ENCODE data around the gene KATNAL1. TPM values are rescaled to one million over a fixed set of nuclear protein-coding genes. Genes with fewer than 3 reads are reported as not detected.

KATNAL1 gene
- polyA plus RNA-seq, 1 donor = 13.2 TPM

DNA sequence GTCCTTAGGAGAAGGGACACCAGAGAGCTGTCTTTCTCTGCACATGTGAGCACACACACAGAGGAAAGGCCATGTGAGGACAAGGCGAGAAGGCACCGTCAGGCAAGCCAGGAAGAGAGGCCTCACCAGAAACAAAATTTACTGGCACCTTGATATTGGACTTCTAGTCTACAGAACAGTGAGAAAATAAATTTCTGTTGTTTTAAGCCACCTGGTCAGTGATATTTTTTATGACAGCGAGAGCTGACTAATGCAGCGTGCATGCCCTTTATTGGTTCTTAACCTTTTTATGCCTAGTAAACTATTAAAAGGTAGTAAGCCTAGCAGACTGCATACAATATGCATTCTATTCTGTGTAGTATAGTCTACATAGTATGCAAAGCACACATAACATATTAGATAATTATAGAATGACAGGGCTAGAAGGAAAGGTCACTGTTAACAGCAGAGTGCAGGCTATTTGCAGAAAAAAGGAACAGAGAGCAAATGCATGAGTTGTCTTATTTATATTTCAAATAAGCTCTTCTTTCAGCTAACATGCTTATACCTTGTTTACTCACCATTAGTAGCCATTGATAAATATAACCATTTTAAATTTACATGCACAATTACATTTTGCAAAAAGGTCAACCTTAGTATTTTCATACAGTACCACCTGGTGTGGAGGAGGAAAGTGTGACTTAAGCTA lies 25.2 kb upstream of the KATNAL1 start:
- no peak for DNase-seq (ENCODE audit: low read depth)

DNA sequence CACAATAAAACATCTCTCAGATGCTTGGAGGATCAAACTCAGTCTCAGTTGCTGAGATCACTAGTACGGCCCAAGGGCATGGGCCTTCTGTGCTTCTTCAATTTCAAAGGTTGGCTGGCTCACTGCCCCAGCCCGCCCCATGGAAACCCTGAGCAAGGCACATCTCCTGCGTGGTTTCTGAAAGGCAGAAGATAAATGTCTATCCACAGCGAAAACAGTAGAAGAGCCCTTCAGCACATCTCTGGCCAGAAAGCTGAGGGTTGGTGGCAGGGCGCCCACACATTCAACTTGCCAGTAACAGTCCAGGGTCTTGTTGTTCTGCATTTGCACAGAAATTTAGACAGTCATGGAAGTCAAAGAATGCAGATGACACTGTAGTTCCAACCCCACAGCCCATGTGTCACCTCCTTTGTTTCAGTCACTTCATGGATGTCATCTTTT lies 24.0 kb upstream of the KATNAL1 start:
- DNase-seq (ENCODE audit: low read depth) = no peak

DNA sequence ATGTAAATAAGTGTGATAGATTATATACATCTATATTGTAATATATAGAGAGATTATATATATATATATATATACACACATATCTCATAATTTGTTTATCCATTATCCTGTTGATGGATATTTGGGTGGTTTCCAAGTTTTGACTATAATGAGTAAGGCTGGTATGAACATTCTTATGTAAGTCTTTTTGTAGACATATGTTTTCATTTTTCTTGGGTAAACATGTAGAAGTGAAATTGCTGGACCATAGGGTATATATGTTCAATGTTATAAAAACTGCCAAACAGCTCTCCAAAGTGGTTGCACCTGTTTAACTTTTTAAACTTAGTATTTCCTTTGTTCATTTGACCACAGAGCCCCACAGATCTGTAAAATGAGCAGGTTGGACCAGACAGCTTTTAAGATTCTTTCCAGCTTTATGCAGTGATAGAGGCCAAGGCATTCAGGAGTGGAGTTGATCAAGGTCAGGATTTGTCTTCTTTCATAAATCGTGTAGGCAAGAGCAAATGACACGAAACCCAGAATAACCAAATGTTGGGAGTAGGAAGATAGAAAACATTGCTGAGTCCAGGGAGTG lies 21.7 kb upstream of the KATNAL1 start:
- no peak for DNase-seq (ENCODE audit: low read depth)

GRCh38 chr13:30325668-30326067 lies 18.3 kb upstream of the KATNAL1 start:
- no peak for DNase-seq (ENCODE audit: low read depth)

DNA sequence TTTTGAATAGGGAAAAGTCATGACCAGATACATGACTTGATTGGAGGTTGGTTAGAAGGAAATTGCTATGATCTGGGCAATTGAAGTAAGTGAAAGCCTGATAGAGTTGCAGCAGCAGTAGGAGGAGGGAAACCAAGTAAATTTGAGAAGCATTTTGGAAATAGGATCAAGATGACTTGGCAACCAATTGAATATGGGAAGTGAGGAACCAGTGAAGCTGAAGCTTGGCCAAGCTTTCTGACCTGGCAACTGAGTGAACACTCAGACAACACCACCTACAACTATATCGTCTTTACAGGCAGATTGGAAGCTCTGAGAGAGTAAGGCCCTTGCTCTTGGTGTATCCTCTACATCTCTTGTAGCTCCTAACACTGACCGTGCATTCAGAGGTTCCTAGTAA lies 16.2 kb upstream of the KATNAL1 start:
- no peak for DNase-seq (ENCODE audit: low read depth)

- no peak for DNase-seq (ENCODE audit: low read depth)
These were observed 15.1 kb upstream of the KATNAL1 start for GRCh38 chr13:30322428-30322827.

DNA sequence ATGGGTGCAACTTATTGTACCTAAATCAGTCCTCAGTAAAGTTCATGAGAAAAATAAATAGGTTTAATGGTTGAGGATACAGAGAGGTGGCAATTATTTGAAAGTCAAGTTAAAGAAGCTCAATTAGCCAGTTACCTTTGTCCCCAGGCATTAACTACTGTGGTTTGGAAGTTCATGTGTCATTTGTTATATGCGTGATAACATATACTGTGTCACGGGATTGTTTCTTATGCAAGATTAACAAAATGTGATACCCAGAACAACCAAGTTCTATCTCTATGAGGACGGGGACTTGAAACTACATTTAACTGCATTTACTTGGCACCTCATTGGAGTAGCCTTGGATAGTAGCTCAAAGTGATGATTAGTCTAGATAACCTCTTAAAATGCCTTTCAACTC lies 13.9 kb upstream of the KATNAL1 start:
- no peak for DNase-seq (ENCODE audit: low read depth)

GRCh38 chr13:30319655-30320054 lies 12.3 kb upstream of the KATNAL1 start:
- DNase-seq (ENCODE audit: low read depth) = no peak

DNA sequence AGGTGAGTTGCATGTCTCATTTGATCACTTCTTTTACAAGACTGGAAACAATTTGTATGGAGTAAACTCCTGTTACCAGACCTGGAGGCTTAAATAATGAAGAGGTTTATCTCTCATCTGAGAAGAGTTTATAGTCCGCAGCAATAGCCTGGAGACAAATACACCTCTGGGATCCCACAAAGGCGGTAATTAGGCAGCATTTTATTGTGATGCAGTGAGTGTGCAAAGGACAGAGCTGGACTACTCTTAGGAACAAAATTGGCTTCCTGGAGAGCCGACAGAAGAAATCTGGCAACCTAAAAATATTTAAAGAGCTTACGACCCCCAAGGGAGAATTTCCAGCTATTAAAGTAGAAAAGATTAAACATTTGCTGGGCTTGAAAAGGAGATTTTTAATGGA lies 11.8 kb upstream of the KATNAL1 start:
- no peak for DNase-seq (ENCODE audit: low read depth)

DNA sequence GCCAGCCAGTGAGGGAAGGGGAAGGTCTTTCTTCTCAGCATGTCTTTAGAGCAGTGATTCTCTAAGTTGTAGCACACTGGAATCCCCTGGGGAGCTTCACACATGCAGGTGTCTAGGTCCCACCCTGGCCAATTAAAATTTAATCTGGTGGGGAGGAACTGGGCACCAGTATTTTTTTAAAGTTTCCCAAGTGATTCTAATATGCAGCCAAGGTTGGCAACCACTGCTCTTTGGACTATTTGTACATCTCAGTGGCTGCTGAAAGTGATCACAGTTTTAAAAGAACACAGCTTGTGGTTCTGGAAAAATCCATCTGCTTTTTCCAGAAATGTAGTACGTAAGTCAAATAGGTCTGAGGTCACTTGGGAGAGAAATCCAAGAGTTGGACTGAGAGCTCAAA lies 10.7 kb upstream of the KATNAL1 start:
- no peak for DNase-seq (ENCODE audit: low read depth)

- DNase-seq (ENCODE audit: low read depth) = no peak
These were observed 7.2 kb upstream of the KATNAL1 start for GRCh38 chr13:30314562-30314961.

DNA sequence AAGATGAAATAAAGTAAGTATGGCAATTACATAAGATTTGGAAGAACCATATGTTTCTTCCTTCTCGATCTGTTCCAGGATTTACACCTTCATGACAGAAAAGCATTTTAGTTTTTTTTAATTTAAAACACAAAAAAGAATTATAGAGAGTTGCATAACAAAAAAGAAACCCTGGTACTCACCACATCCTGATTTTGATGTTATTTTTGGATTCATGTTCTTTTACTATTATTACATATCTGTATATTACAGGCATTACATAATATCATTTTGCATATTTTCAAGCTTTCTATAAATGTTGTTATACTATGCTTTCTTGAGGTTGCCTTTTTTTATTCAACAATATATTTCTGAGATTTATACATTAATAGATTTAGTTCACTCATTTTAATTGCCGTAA lies 6.7 kb upstream of the KATNAL1 start:
- DNase-seq (ENCODE audit: low read depth) = no peak

DNA sequence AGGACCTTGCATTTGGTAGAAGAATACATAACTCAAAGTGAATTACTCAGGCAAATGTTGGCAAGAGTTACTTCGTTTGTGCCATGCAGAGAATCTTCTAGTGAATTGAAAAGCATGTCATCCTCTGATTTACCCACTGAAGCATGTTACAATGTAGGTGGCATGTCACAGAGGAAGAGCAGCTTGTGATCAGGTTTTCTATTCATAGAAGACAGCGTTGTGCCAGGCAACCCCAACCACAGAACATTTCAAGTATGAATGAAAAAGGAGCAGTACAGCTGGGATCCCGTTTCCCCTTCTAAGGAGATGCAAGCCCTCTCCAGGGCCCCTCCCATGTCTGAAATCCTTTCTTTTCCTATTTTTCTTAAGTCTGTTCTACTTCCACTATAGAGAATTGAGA lies 6.0 kb upstream of the KATNAL1 start:
- no peak for DNase-seq (ENCODE audit: low read depth)

GRCh38 chr13:30312904-30313303 lies 5.6 kb upstream of the KATNAL1 start:
- no peak for DNase-seq (ENCODE audit: low read depth)

DNA sequence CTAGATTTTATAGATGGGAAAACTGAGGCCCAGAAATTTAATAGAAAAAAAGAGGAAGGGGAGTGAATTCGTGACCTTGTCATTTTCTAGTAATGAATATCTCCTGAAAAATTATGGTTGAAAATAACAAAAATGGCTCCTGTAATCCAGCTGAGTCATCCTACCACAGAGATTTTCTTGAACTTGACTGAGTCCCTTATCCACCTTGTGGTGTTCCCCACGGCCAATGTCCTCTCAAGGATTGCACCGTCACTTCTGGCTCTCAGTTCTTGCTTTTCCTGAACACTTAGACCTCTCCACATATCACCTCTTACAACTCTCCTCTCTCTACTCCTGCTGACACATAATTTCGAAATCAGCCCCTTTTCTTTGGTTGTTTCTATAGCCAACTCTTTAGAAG lies 1.2 kb upstream of the KATNAL1 start:
- no peak for DNase-seq (ENCODE audit: low read depth)

DNA sequence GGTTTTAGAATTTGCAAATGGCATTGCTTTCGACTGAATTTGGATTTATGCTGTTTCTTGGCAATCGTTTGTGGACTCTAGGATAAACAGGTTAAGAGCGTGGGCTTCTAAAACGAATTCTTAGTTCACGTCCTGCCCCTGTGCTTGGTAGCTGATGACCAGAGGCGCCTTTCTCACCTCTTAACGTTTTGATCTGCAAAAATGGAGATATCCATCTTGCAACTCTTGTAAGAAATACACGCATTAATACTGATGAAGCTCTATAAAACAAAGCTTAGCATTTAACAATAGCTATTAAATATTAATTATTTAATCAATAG lies 580 bp upstream of the KATNAL1 start:
- DNase-seq (ENCODE audit: low read depth) = no peak

GRCh38 chr13:30306762-30307193 lies 573 bp downstream of the KATNAL1 start:
- peak; percentile 93 for DNase-seq (ENCODE audit: low read depth)

GRCh38 chr13:30305456-30305970 lies 1.8 kb downstream of the KATNAL1 start:
- DNase-seq (ENCODE audit: low read depth) = no peak

DNA sequence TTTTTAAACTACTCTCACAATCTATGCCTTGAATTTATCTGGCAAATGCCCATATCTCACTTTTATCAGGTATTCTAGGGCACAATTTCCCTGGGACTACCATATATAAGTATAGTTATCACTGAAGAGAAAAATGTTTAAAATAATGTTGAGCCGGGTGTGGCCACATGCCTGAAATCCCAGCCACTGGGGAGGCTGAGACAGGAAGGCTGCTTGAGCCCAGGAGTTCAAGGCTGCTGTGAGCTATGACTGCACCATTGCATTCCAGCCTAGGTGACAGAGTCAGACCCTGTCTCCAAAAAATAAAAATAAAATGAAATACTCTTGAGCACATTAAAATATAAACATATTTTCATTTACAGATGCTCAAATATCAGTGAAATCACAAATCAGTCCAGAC lies 4.1 kb downstream of the KATNAL1 start:
- DNase-seq (ENCODE audit: low read depth) = no peak

DNA sequence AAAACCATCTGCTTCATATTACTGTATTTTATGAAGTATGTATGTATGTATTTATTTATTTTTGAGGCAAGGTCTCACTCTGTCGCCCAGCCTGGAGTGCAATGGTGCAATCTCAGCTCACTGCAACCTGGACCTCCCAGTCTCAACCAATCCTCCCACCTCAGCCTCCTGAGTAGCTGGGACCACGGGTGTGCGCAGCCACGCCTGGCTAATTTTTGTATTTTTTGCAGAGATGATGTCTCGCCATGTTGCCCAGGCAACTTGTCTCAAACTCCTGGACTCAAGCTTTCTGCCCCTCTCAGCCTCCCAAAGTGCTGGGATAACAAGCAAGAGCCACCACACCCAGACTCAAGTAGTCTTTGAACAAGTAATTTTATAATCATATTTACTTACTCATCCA lies 5.5 kb downstream of the KATNAL1 start:
- no peak for DNase-seq (ENCODE audit: low read depth)

- no peak for DNase-seq (ENCODE audit: low read depth)
These were observed 6.8 kb downstream of the KATNAL1 start for GRCh38 chr13:30300596-30300995.

DNA sequence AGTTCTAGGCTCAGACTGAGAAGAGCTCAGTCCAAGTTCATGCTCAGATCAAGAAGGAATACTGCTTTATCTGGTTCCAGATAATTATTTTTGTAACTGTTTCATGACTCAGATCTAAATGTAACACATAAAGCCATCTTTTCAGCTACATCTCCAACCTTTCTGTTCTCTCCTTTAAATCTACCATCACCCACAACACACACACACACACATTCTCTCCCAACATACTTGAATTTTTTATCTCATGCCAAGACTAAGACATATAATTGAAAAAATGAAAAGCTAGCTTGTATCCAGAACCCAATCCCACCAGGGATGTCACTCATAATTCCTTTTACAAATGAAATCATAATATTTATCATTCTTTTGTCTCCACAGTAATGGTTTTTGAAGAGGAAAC lies 7.6 kb downstream of the KATNAL1 start:
- no peak for DNase-seq (ENCODE audit: low read depth)

DNA sequence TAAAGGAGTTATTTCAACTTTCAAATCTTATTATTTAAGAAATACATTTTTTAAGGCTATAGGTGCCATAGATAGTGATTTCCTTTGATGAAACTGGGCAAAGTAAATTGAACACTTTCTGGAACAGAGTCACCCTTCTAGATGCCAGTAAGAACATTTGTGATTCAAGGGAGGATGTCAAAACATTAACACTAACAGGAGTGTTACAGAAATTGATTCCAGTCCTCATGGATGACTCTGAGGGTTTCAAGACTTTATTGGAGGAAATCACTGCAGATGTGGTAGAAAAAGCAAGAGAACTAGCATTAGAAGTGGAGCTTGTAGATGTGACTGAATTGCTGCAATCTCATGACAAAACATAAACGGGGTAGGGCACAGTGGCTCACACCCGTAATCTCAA lies 12.2 kb downstream of the KATNAL1 start:
- no peak for DNase-seq (ENCODE audit: low read depth)

- no peak for DNase-seq (ENCODE audit: low read depth)
These were observed 13.3 kb downstream of the KATNAL1 start for GRCh38 chr13:30294004-30294403.
